Activated CD8-positive, alpha-beta T cell treated with anti-CD3 and anti-CD28 coated beads, Interleukin-2, amount 10 ng/mL, durations not matched to agents 7 days and 5 days (primary cell): Measurements from ENCODE around the gene ZNF786. TPM values are rescaled to one million over a fixed set of nuclear protein-coding genes. Genes with fewer than 3 reads are reported as not detected.
"Not testable (repeated sequence)": the region's sequence is repeated elsewhere in the genome, so short reads cannot be mapped to it uniquely, and the experiment has no call there.

Source experiments
- ATAC-seq: fragments of 150-1000 bp; cut with Tn5 transposase; one replicate; pipeline ENCODE4 v1.10.0; 2021; ENCODE audit warnings: moderate library complexity
- CTCF ChIA-PET: fragments of 350-600 bp; sonication (Branson Sonifier 250); formaldehyde crosslinking; loops from one replicate; lab custom pipeline; 2021; ENCODE audit warnings: antibody characterized with exemption; lab: Charles Lee
- POLR2A ChIA-PET: fragments of 350-600 bp; sonication (Branson Sonifier 250); formaldehyde crosslinking; loops from one replicate; lab custom pipeline; 2021; ENCODE audit warnings: antibody characterized with exemption; lab: Charles Lee
- DNase-seq: peaks from one replicate; pipeline ENCODE4 v3.0.0-alpha.2; 2020
- H3K27ac Mint-ChIP-seq: one replicate; pipeline ENCODE4 v1.8.0; 2021; ENCODE audit warnings: mild to moderate bottlenecking, mixed read lengths
- H3K27me3 Mint-ChIP-seq: one replicate; pipeline ENCODE4 v1.8.0; 2021; ENCODE audit warnings: low read depth, mixed read lengths
- H3K36me3 Mint-ChIP-seq: one replicate; pipeline ENCODE4 v1.8.0; 2021; ENCODE audit warnings: low read depth, mixed read lengths
- H3K4me1 Mint-ChIP-seq: one replicate; pipeline ENCODE4 v1.8.0; 2021; ENCODE audit warnings: low read depth, mixed read lengths
- H3K4me3 Mint-ChIP-seq: one replicate; pipeline ENCODE4 v1.8.0; 2021; ENCODE audit warnings: mild to moderate bottlenecking, mixed read lengths
- H3K9me3 Mint-ChIP-seq: one replicate; pipeline ENCODE4 v1.8.0; 2022; ENCODE audit warnings: mixed read lengths; ENCODE audit not compliant: insufficient read depth
- total RNA-seq, 2 experiments: library from RNA; stranded (reverse); gene quantifications; one replicate each; pipeline ENCODE4 v1.2.3, GENCODE V29; 2021

Gene ZNF786
- total RNA-seq, 2 experiments from 2014 or later: 7.4 to 7.6 TPM

DNA sequence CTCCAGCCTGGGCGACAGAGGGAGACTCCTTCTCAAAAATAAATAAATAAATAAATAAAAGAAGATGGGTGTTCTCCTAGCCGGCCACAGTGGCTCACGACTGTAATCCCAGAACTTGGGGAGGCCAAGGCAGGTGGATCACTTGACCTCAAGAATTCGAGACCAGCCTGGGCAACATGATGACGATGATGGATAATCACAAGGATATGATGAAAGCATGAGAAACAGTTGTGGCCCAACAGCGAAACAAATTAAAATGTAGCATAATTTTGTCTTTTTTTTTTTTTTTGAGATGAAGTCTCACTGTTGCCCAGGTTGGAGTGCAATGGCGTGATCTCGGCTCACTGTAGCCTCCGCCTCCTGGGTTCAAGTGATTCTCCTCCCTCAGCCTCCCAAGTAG, 12.9 kb downstream of the ZNF786 start:
- POLR2A ChIA-PET: no interaction called here
- ATAC-seq: no peak
- Mint-ChIP-seq H3K4me1 (peaks cover 8% of the 10 kb centered on the region), H3K36me3 (peaks cover 29% of the 10 kb centered on the region), H3K27ac (no peak overlapping the region), H3K27me3 (no peaks in the 10 kb centered on the region), H3K9me3 (no peaks in the 10 kb centered on the region), H3K4me3 (no peak overlapping the region)
- DNase-seq: no peak
- CTCF ChIA-PET: interaction anchor here (1.0 kb wide), 1 partner anchor 12 kb away, joined by 5 read pairs; no protein-coding TSS in a partner anchor

DNA sequence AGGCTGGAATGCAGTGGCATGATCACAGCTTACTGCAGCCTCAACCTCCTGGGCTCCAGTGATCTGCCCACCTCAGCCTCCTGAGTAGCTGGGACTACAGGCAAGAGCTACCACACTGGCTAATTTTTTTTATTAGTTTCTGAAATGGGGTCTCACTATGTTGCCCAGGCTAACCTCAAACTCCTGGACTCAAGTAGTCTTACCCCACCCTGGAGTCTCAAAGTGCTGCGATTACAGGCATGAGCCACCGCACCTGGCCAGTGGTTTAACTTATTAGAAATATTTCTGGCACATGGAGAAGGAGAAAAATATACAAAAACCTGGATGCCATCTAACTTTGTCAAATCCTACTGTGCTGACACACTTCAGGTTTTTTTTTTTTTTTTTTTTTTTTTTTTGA, 15.2 kb downstream of the ZNF786 start:
- H3K4me3 Mint-ChIP-seq: no peak overlapping the region
- H3K27me3 Mint-ChIP-seq: no peaks in the 10 kb centered on the region
- peaks cover 8% of the 10 kb centered on the region for H3K4me1 Mint-ChIP-seq
- ATAC-seq: no peak
- ChIA-PET CTCF (no interaction called here), POLR2A (no interaction called here)
- no peak overlapping the region for H3K27ac Mint-ChIP-seq
- no peak for DNase-seq
- H3K36me3 Mint-ChIP-seq: peaks cover 39% of the 10 kb centered on the region
- no peaks in the 10 kb centered on the region for H3K9me3 Mint-ChIP-seq

DNA sequence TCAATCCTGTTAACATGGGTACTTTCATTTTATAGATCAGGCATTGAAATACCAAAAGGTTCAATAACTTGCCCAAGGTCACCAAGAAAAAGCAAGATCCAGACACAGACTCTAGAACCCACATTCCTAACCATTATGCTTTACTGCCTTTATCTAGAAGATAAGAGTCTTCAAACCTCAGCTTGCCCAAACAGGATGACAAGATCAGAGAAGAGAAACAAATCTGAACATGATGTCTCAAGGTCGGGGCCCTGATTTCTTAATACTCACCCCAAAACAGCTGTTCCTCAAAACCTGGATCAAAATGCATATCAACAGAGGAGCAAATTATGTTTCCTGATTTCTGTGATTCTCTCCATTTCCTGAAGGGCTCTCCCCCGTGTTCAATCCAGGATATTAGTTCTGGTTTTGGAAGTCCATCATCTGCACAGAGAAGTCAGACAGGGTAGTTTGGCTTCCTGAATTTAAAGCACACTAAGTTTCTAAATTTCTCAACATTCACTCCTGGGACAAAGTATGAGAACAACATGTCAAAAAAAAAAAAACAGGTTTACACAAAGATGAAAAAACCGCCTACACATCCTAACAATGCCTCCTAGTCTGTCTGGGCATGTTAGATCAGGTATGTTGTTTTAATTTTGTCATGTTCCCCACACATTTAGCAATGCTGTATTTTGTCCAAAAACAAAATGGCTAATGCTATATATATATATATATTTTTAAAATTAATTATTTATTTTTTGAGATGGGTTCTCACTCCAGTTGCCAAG, 16.2 kb downstream of the ZNF786 start:
- DNase-seq: no peak
- ChIA-PET CTCF (no interaction called here), POLR2A (no interaction called here)
- Mint-ChIP-seq H3K4me1 (peaks cover 8% of the 10 kb centered on the region), H3K27me3 (no peaks in the 10 kb centered on the region), H3K9me3 (no peaks in the 10 kb centered on the region), H3K4me3 (no peak overlapping the region), H3K36me3 (peaks cover 36% of the 10 kb centered on the region), H3K27ac (peak overlapping the region; percentile 60)
- no peak for ATAC-seq

DNA sequence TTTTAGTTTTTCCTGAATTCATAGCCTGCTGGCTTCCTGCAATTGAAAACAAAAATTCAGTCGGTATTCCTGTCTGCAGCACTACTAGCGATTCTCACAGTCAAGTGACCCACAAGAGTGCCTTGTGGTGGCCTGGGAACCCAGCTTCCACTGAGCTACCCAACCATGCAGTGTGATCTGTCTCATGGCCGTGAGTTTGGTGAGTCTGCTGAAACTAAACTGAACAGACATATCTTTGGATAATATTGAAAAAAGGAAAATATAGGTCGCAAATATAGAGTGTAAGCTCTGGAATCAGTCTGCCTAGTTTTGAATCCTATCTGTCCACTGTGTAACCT, 18.1 kb downstream of the ZNF786 start:
- POLR2A ChIA-PET: no interaction called here
- ATAC-seq (no peak), DNase-seq (no peak)
- H3K9me3 Mint-ChIP-seq: no peaks in the 10 kb centered on the region
- H3K36me3 Mint-ChIP-seq: peaks cover 39% of the 10 kb centered on the region
- no peak overlapping the region for H3K4me3 Mint-ChIP-seq
- peaks cover 7% of the 10 kb centered on the region for H3K4me1 Mint-ChIP-seq
- H3K27me3 Mint-ChIP-seq: no peaks in the 10 kb centered on the region
- no peak overlapping the region for H3K27ac Mint-ChIP-seq
- CTCF ChIA-PET: interaction anchor here (0.9 to 1.3 kb wide), 3 partner anchors 8 to 62 kb away, joined by 3 to 4 read pairs (median 4); no protein-coding TSS in a partner anchor

DNA sequence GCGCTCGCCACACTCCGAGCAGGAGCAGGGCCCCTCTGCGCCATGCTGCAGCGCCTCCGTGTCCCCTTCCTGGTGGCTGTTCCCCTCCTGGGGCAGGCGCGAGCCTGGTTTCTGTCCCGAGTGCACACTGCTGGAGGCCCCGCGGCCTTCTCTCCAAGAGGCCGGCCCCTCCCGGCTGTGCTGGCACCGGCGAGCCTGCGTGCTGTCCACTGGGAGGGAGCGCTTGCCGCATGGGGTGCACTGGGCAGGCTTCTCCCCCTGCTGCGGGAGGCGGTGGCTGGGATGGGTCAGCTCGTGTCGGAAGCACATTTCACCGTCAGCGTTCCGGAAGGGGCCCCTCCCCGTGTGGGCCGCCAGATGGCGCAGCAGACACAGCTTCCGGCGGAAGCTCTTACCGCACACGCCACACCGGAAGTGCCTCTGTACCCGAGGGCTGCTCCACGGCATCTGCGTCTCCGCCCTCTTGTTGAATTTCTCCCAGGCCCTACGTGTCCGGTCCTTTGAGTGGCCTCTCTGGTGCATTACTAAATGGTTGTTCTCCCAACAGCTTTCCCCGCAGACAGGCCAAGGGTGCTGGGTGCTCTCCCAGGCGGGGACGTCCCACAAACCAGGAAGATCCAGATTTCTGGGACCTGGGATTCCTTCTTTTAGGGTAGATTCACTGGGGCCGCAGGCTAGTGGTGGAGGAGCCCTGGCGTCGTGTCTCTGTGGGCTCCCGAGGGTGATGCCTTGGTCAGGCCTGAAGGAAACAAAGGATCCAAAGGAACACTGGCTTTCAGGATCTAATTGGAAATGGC, 18.7 kb downstream of the ZNF786 start:
- POLR2A ChIA-PET: interaction anchor here (0.6 kb wide), 1 partner anchor 1845 kb away, joined by 3 read pairs; no protein-coding TSS in a partner anchor
- CTCF ChIA-PET: interaction anchor here (1.3 kb wide), 1 partner anchor 9 kb away, joined by 4 read pairs; no protein-coding TSS in a partner anchor
- no peaks in the 10 kb centered on the region for H3K27me3 Mint-ChIP-seq
- ATAC-seq (peak; percentile 73), DNase-seq (peak; percentile 62)
- peaks cover 36% of the 10 kb centered on the region for H3K36me3 Mint-ChIP-seq
- peaks cover 7% of the 10 kb centered on the region for H3K4me1 Mint-ChIP-seq
- no peaks in the 10 kb centered on the region for H3K9me3 Mint-ChIP-seq
- peak overlapping the region; percentile 34 for H3K27ac Mint-ChIP-seq
- no peak overlapping the region for H3K4me3 Mint-ChIP-seq

DNA sequence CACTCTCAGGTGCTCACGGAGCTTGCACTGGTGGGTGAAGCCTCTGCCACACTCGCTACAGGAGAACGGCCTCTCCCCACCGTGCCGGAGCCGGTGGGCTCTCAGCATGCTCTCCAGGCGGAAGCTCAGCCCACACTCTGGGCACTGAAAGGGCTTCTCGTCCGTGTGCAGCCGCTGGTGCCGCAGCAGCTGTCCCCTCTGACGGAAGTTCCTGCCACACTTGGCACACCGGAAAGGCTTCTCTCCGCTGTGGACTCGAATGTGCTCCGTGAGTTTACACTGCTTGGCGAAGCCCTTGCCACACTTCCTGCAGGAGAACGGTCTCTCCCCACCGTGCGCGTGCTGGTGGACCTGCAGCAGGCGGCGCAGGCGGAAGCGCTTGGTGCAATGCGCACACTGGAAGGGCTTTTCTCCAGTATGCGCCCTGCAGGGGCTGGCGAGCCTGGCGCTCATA, 19.3 kb downstream of the ZNF786 start:
- ATAC-seq: no peak
- H3K4me3 Mint-ChIP-seq: no peak overlapping the region

DNA sequence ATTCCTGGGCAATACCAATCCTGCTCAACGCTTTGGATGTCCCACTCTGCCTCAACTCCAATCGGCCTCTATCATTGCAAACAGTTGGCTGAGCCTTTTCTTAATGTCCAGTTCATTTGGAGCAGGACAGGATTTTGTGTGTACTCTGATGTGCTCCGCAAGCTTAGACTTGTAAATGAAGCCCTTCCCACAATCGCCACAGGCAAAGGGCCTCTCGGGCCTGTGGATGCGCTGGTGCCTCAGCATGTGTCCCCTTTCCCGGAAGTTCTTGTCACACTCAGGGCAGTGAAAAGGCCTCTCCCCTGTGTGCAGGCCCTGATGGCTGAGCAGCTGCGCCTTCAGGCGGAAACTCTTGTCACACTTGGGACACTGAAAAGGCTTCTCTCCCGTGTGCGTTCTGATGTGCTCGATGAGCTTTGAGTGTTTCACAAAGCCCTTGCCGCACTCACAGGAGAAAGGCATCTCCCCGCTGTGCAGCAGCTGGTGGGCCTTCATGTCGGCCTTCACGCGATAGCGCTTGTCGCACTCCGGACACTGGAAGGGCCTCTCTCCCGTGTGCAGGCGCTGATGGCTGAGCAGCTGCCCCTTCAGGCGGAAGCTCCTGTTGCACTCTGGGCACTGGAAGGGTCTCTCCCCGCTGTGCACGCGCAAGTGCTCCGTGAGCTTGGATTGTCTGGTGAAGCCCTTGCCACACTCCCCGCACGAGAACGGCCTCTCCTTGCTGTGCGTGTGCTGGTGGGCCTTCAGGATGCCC, 20.0 kb downstream of the ZNF786 start:
- ChIA-PET CTCF (interaction anchor here (0.6 to 1.6 kb wide), 2 partner anchors 9 to 61 kb away, joined by 3 read pairs; no protein-coding TSS in a partner anchor), POLR2A (no interaction called here)
- Mint-ChIP-seq H3K4me1 (peaks cover 9% of the 10 kb centered on the region), H3K4me3 (no peak overlapping the region), H3K27me3 (no peaks in the 10 kb centered on the region), H3K27ac (no peak overlapping the region), H3K9me3 (no peaks in the 10 kb centered on the region), H3K36me3 (peaks cover 33% of the 10 kb centered on the region)
- DNase-seq (no peak), ATAC-seq (no peak)

More for the DNA sequence above, 19.3 kb downstream of the ZNF786 start:
- Mint-ChIP-seq H3K36me3 (peaks cover 33% of the 10 kb centered on the region), H3K4me1 (peaks cover 7% of the 10 kb centered on the region), H3K27me3 (no peaks in the 10 kb centered on the region), H3K27ac (no peak overlapping the region), H3K9me3 (no peaks in the 10 kb centered on the region)
- DNase-seq: no peak
- CTCF ChIA-PET: interaction anchor here (1.6 kb wide), 1 partner anchor 9 kb away, joined by 3 read pairs; no protein-coding TSS in a partner anchor
- POLR2A ChIA-PET: interaction anchor here (0.6 kb wide), 1 partner anchor 1846 kb away, joined by 3 read pairs; no protein-coding TSS in a partner anchor

DNA sequence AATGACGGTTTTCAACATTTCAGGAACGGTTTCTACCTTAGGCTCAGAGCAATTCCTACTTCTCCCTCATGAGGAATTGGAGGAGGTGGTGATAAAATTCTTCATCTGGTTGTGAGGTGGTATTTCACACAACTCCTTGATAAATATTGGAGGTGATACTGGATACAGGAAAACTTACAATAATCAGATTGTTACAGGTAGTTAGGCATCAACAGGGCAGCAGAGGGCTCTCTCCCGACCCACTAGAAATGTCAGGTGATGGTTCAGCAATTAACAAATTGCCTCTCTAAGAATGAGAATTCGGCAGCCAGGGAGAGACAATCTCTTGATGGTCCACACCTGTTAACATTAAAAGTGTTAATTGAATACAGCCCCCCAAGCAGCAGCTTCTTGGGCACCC, 22.6 kb downstream of the ZNF786 start:
- no peak overlapping the region for H3K27ac Mint-ChIP-seq
- no peak for DNase-seq
- POLR2A ChIA-PET: interaction anchor here (0.6 kb wide), 1 partner anchor 181 kb away, joined by 3 read pairs; no protein-coding TSS in a partner anchor

DNA sequence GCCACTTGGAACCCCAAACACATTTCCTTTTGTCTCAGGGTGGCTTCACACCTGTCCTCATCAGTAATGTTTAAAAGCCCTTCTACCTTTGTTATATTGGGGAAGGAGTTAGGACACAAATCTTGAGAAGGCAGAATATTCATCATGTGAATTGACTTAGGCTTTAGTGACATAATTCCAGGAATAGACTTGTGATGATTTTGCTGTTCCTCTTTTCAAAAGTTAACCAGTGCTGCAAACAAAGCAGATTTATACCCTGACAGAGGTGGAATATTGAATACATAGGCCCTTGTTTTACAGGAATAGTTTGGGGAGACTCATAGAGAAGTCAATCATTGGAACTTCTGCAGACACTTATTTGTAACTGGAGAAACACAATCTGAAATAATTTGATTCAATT, 27.0 kb downstream of the ZNF786 start:
- H3K36me3 Mint-ChIP-seq: peaks cover 4% of the 10 kb centered on the region
- ChIA-PET POLR2A (no interaction called here), CTCF (no interaction called here)
- DNase-seq (no peak), ATAC-seq (no peak)
- H3K27ac Mint-ChIP-seq: no peak overlapping the region
- H3K4me3 Mint-ChIP-seq: no peak overlapping the region
- H3K4me1 Mint-ChIP-seq: peaks cover 5% of the 10 kb centered on the region
- no peaks in the 10 kb centered on the region for H3K9me3 Mint-ChIP-seq
- H3K27me3 Mint-ChIP-seq: no peaks in the 10 kb centered on the region

More for the DNA sequence above, 22.6 kb downstream of the ZNF786 start:
- H3K4me3 Mint-ChIP-seq: no peak overlapping the region
- peaks cover 24% of the 10 kb centered on the region for H3K36me3 Mint-ChIP-seq
- H3K27me3 Mint-ChIP-seq: no peaks in the 10 kb centered on the region
- ATAC-seq: no peak
- H3K9me3 Mint-ChIP-seq: no peaks in the 10 kb centered on the region
- H3K4me1 Mint-ChIP-seq: peaks cover 7% of the 10 kb centered on the region
- CTCF ChIA-PET: interaction anchor here (1.2 to 1.6 kb wide), 2 partner anchors 58 to 63 kb away, joined by 3 to 6 read pairs; no protein-coding TSS in a partner anchor

DNA sequence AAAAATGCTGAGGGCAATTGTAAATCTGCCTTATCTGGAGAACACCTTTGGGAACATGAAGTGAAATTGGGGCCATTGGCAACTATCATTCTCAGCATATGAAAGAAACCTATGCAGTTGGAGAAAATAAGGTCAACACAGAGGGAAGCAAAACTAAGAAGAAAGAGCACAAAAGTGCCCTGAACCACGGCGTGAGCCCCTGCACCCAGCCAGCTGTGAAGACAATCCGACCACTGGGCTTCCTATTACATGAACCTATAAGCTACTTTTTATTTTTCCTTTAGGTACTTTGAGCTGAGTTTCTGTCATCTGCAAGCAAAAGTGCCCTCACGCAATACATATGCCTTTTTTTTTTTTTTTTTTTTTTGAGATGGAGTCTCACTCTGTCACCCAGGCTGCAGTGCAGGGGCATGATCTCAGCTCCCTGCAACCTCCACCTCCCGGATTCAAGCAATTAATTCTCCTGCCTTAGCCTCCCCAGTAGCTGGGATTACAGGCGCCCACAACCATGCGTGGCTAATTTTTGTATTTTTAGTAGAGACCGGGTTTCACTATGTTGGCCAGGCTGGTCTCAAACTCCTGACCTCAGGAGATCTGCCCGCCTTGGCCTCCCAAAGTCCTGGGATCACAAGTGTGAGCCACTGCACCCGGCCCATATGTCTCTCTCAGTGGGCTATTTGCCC, 28.2 kb downstream of the ZNF786 start:
- H3K9me3 Mint-ChIP-seq, H3K36me3 Mint-ChIP-seq, DNase-seq, H3K27me3 Mint-ChIP-seq, ATAC-seq, POLR2A ChIA-PET, H3K4me3 Mint-ChIP-seq, H3K27ac Mint-ChIP-seq, H3K4me1 Mint-ChIP-seq: not testable (repeated sequence)
- CTCF ChIA-PET: interaction anchor here (1.5 kb wide), 1 partner anchor 57 kb away, joined by 4 read pairs; no protein-coding TSS in a partner anchor

DNA sequence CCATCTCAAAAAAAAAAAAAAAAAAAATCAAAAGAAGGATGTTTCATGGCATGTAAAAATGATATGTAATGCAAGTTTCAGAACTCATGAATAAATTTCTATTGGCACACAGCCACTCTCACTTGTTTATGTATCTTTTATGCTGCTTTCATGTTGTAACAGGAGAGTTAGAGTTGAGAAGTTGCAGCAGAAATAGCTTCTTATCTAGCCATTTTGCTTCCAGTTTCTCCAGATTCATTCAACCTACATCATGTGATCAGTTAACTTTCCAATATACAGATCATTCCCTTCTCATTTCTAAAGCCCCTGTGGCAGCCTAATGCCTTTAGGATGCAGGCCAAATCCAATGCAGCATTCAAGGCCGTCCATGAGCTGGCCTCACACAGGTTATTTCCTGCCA, 30.4 kb downstream of the ZNF786 start:
- no peak for DNase-seq
- Mint-ChIP-seq H3K27ac (no peak overlapping the region), H3K27me3 (no peaks in the 10 kb centered on the region), H3K4me3 (no peak overlapping the region), H3K4me1 (peaks cover 3% of the 10 kb centered on the region), H3K9me3 (no peaks in the 10 kb centered on the region), H3K36me3 (no peaks in the 10 kb centered on the region)
- ATAC-seq: no peak
- ChIA-PET CTCF (no interaction called here), POLR2A (no interaction called here)
